ENCODE results near the gene RAB12.
"Not testable (repeated sequence)": the region's sequence is repeated elsewhere in the genome, so short reads cannot be mapped to it uniquely, and the experiment has no call there.

RAB12 gene, protein sequence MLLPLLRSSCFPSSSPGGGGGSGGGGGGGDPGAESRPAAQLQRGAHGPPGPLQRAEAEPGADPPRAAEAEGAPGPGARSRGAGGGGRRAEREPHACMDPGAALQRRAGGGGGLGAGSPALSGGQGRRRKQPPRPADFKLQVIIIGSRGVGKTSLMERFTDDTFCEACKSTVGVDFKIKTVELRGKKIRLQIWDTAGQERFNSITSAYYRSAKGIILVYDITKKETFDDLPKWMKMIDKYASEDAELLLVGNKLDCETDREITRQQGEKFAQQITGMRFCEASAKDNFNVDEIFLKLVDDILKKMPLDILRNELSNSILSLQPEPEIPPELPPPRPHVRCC

GRCh38 chr18:8608795-8609658 lies at the start of gene RAB12:
TSS of gene RAB12 (plus strand) at chr18:8609437. CDS start at chr18:8609440, 3 bp downstream.
- Mint-ChIP-seq H3K36me3 (peaks cover 5% of the 10 kb centered on the region), H3K9me3 (ENCODE audit: low read depth) (no peaks in the 10 kb centered on the region), H3K27ac (peak within 1 kb of the TSS; percentile 94), H3K27me3 (peaks cover 2% of the 10 kb centered on the region), H3K4me1 (ENCODE audit: low read depth) (peaks cover 51% of the 10 kb centered on the region), H3K4me3 (peak within 1 kb of the TSS; percentile 93)

GRCh38 chr18:8559612-8560186 lies 49.5 kb upstream of the RAB12 start:
- Mint-ChIP-seq H3K27ac (no peak overlapping the region), H3K9me3 (ENCODE audit: low read depth) (peaks cover 3% of the 10 kb centered on the region), H3K27me3 (peaks cover 5% of the 10 kb centered on the region), H3K4me1 (ENCODE audit: low read depth) (no peaks in the 10 kb centered on the region), H3K36me3 (peaks cover 2% of the 10 kb centered on the region), H3K4me3 (no peak overlapping the region)

DNA sequence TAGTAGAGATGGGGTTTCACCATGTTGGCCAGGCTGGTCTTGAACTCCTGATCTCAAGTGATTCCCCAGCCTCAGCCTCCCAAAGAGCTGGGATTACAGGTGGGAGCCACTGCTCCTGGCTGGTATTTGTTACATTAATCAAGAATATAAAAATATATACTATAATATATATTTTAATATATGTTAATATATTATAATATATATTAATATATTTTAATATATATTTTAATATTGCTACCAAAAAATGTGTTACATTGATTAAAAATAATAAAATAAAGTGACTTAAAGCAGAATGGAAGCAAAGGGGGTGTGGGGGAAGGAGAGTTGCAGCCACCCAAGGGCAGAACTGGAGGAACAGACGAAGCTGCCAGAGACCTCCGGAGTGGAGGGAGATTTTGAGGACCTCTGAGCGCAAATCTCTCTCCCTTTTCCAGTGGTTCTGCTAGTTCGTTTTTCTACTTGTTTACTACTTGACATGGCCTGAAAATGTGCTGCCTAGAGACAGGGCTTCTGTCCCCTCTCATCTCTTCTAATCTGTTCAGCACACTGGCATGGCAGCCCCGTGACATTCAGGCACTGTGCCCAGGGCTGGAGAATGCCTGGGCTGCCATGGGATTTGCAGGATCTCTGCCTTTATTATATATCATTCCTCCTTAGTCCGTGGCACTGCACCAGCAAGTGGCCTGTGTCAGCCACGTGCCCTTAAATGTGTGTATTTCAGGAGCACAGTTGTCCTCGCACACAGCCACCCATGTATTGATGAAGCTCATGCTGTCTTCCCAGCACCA lies 47.9 kb upstream of the RAB12 start:
- Mint-ChIP-seq H3K27ac (no peak overlapping the region), H3K9me3 (ENCODE audit: low read depth) (peaks cover 3% of the 10 kb centered on the region), H3K4me1 (ENCODE audit: low read depth) (no peaks in the 10 kb centered on the region), H3K36me3 (peaks cover 2% of the 10 kb centered on the region), H3K4me3 (no peak overlapping the region), H3K27me3 (peaks cover 5% of the 10 kb centered on the region)

DNA sequence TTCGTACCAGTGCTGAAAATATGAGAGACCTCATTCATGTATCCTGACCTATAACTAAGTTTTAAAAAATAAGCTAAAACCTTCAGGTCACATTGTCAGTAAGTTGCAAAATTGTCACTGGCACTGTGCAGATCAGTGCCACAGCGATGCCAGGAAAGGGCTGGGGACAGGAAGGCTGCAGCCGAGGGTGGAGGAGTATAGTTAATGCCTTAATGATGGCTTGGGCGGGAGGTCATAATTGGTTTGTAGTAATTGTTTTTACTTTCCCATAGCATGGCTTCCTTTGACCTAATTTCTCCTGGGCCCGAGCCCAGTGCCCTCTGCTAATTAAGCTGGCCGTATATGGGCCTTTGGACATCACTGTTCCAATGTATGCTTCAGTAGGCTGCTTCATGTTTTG lies 47.2 kb upstream of the RAB12 start:
- H3K27ac Mint-ChIP-seq, result no peak overlapping the region
- peaks cover 4% of the 10 kb centered on the region for H3K27me3 Mint-ChIP-seq
- H3K9me3 Mint-ChIP-seq (ENCODE audit: low read depth), result peaks cover 3% of the 10 kb centered on the region
- peaks cover 2% of the 10 kb centered on the region for H3K36me3 Mint-ChIP-seq
- no peak overlapping the region for H3K4me3 Mint-ChIP-seq
- no peaks in the 10 kb centered on the region for H3K4me1 Mint-ChIP-seq (ENCODE audit: low read depth)

DNA sequence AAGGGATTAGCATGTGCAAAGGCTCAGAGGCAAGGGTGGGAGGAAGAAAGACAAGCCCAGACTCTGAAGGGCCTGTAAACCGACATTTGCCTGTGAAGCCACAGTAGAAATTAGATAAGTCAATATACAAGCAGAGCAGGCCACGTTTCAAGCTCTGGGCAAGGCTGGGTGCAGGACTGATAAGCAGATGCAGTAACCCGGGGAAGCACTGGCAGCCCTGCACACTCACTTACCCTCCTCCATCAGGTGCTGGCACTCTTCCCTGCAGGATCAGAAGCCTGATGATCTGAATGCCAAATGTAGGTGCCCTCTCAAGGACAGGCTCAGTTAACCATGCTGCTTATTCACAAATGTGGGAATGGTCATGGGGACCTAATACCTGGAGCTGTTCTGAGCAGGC lies 46.3 kb upstream of the RAB12 start:
- H3K4me3 Mint-ChIP-seq, result no peak overlapping the region
- no peaks in the 10 kb centered on the region for H3K4me1 Mint-ChIP-seq (ENCODE audit: low read depth)
- no peak overlapping the region for H3K27ac Mint-ChIP-seq
- H3K9me3 Mint-ChIP-seq (ENCODE audit: low read depth), result peaks cover 3% of the 10 kb centered on the region
- H3K36me3 Mint-ChIP-seq, result peaks cover 2% of the 10 kb centered on the region
- H3K27me3 Mint-ChIP-seq, result peaks cover 3% of the 10 kb centered on the region

GRCh38 chr18:8571399-8571798 lies 37.8 kb upstream of the RAB12 start:
- H3K36me3 Mint-ChIP-seq, result no peaks in the 10 kb centered on the region
- no peaks in the 10 kb centered on the region for H3K4me1 Mint-ChIP-seq (ENCODE audit: low read depth)
- no peak overlapping the region for H3K4me3 Mint-ChIP-seq
- H3K27me3 Mint-ChIP-seq, result peaks cover 6% of the 10 kb centered on the region
- H3K27ac Mint-ChIP-seq, result no peak overlapping the region
- no peaks in the 10 kb centered on the region for H3K9me3 Mint-ChIP-seq (ENCODE audit: low read depth)

DNA sequence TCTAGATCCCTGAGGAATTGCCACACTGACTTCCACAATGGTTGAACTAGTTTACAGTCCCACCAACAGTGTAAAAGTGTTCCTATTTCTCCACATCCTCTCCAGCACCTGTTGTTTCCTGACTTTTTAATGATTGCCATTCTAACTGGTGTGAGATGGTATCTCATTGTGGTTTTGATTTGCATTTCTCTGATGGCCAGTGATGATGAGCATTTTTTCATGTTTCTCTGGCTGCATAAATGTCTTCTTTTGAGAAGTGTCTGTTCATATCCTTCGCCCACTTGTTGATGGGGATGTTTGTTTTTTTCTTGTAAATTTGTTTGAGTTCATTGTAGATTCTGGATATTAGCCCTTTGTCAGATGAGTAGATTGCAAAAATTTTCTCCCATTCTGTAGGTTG lies 35.5 kb upstream of the RAB12 start:
- H3K4me1 Mint-ChIP-seq (ENCODE audit: low read depth); H3K27me3 Mint-ChIP-seq; H3K9me3 Mint-ChIP-seq (ENCODE audit: low read depth); H3K36me3 Mint-ChIP-seq; H3K4me3 Mint-ChIP-seq; H3K27ac Mint-ChIP-seq: not testable (repeated sequence)

- Mint-ChIP-seq H3K27ac (no peak overlapping the region), H3K4me1 (ENCODE audit: low read depth) (no peaks in the 10 kb centered on the region), H3K27me3 (peaks cover 13% of the 10 kb centered on the region), H3K9me3 (ENCODE audit: low read depth) (peaks cover 3% of the 10 kb centered on the region), H3K4me3 (no peak overlapping the region), H3K36me3 (no peaks in the 10 kb centered on the region)
Measured at GRCh38 chr18:8584798-8585197, 24.4 kb upstream of the RAB12 start.

- no peak overlapping the region for H3K4me3 Mint-ChIP-seq
- no peak overlapping the region for H3K27ac Mint-ChIP-seq
- peaks cover 7% of the 10 kb centered on the region for H3K27me3 Mint-ChIP-seq
- no peaks in the 10 kb centered on the region for H3K36me3 Mint-ChIP-seq
- H3K9me3 Mint-ChIP-seq (ENCODE audit: low read depth), result no peaks in the 10 kb centered on the region
- H3K4me1 Mint-ChIP-seq (ENCODE audit: low read depth), result no peaks in the 10 kb centered on the region
Measured at GRCh38 chr18:8586941-8587340, 22.3 kb upstream of the RAB12 start.

DNA sequence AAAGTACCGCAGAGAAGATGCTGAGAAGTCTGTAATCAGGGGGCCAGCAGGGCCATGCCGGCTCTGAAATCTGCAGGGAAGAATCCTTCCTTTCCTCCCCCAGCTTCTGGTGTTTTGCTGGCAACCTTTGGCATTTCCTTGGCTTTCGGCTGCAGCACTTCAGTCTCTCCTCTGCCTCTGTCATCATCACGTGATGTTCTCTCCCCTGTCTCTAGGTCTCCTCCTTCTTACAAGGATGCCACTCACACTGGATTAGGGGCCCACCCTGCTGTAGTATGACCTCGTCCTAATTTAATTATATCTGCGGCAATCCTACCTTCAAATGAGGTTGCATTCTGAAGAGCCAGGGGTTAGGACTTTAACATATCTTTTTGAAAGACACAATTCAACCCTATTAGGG lies 13.8 kb upstream of the RAB12 start:
- H3K36me3 Mint-ChIP-seq, result no peaks in the 10 kb centered on the region
- H3K4me3 Mint-ChIP-seq, result no peak overlapping the region
- H3K27me3 Mint-ChIP-seq, result peaks cover 5% of the 10 kb centered on the region
- H3K9me3 Mint-ChIP-seq (ENCODE audit: low read depth), result no peaks in the 10 kb centered on the region
- H3K27ac Mint-ChIP-seq, result no peak overlapping the region
- H3K4me1 Mint-ChIP-seq (ENCODE audit: low read depth), result no peaks in the 10 kb centered on the region

GRCh38 chr18:8601277-8602032 lies 7.8 kb upstream of the RAB12 start:
- Mint-ChIP-seq H3K9me3 (ENCODE audit: low read depth) (no peaks in the 10 kb centered on the region), H3K27me3 (peaks cover 15% of the 10 kb centered on the region), H3K4me3 (no peak overlapping the region), H3K36me3 (no peaks in the 10 kb centered on the region), H3K27ac (no peak overlapping the region), H3K4me1 (ENCODE audit: low read depth) (peaks cover 4% of the 10 kb centered on the region)

GRCh38 chr18:8602040-8602439 lies 7.2 kb upstream of the RAB12 start:
- no peaks in the 10 kb centered on the region for H3K9me3 Mint-ChIP-seq (ENCODE audit: low read depth)

DNA sequence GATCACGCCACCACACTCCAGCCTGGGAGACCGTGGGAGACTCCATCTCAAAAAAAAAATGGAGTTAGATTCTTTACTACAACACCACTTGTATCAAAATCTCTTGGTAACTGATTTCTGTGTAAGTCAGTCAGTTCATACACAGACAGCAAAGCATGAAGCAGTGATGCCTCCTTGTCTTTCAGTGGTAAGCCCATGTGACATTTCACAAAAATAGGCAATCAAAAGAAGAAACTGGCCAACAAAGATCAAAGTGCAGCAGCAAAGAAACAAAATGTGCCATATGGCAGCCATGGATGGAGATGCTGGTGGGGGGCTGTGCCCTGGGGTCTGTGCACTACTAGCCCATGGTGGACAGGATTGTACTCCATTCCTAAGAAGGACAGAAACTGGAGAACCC lies 6.7 kb upstream of the RAB12 start:
- Mint-ChIP-seq H3K9me3 (ENCODE audit: low read depth) (no peaks in the 10 kb centered on the region), H3K36me3 (no peaks in the 10 kb centered on the region), H3K4me3 (no peak overlapping the region), H3K4me1 (ENCODE audit: low read depth) (peaks cover 7% of the 10 kb centered on the region), H3K27ac (no peak overlapping the region), H3K27me3 (peaks cover 15% of the 10 kb centered on the region)

More at GRCh38 chr18:8602040-8602439, 7.2 kb upstream of the RAB12 start:
- Mint-ChIP-seq H3K4me3 (no peak overlapping the region), H3K36me3 (no peaks in the 10 kb centered on the region), H3K27ac (no peak overlapping the region), H3K27me3 (peaks cover 15% of the 10 kb centered on the region), H3K4me1 (ENCODE audit: low read depth) (peaks cover 4% of the 10 kb centered on the region)
